Measurements from ENCODE around the gene KMT5B.

The KMT5B gene

DNA sequence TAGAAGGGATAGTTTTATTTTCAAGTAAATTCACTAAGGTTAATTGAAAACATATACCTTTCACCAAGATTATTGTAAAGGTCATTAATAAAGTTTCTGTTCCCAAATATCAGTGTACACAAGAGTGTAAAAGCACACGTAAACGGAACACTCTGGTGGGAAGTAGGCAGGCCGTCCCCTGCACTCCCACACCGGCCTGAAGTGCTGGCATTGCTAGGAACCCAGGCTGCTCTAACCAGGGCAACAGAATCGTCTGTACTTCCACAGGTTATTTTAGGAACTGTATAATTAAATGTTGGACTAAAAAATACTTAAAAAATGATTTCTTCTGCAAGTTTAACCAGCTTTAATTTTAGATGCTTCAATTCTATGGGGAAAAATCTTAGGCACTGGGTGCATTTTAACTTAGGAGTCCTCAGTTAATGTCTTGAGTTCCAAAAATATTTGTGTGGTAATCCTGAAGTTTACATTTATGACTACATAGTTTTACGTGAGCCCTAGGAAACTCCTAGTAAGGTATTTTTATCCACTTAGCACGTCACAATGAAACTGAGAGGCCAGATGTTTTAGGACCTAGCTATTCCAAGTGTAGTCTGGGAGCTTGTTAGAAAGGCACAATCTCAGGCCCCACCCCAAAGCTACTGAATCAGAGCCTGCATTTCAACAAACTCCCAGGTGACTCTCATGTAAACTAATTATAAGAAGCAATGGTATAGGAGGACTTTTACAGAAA is 31.2 kb downstream of the KMT5B start:
- peak; percentile 36 for DNase-seq (ENCODE audit: low read depth)

DNA sequence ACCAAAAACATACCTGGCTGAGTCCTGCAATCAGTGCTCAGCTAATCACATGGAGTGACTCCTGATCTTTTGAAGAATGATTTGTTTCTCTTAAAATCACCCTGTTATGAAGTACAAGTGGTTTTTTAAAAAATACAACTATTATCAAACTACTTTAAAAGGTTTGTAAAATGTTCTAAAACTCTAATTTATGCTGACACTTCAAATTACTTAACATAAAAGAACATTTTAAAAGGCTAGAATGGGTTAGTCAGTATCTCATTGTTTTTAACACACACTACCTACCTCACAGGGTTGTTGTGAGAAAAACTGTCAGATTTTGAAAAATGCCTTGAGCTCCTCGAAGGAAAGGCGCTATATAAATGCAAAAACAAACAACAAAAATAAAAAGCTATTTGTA is 33.2 kb downstream of the KMT5B start:
- DNase-seq (ENCODE audit: low read depth) = no peak

DNA sequence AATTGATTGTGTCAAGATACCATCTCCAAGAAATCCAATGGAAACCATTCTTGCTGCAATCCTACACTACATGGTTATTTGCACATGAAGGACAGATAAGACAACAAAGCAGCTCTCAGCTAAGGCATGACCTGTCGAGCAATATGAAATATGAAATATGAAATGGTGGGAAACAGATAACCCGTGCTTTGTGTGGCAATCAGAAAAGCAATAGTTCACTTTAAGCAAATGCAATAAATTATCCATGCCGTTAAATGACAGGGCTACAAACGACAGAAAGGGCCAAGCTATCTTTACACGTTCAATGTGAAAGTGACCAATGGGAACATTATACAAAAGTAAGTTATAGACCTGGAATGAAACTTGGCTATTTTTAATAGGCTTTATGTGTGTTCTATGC is 35.2 kb downstream of the KMT5B start:
- DNase-seq (ENCODE audit: low read depth) = no peak

DNA sequence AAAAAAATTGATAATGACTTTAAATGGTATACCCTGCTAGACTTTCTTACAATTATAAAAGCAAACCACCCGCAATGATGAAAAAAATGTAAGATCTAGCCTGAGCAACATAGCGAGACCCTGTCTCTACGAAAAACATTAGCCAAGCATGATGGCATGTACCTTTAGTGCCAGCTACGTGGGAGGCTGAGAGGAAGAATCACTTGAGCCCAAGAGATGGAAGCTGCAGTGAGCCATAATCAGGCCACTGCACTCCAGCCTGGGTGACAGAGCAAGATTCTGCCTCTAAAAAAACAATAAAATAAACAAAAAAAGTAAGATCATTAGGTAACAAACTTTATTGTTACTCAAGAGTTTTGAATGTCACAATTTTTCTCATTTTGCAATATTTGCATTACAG is 39.2 kb downstream of the KMT5B start:
- no peak for DNase-seq (ENCODE audit: low read depth)

DNA sequence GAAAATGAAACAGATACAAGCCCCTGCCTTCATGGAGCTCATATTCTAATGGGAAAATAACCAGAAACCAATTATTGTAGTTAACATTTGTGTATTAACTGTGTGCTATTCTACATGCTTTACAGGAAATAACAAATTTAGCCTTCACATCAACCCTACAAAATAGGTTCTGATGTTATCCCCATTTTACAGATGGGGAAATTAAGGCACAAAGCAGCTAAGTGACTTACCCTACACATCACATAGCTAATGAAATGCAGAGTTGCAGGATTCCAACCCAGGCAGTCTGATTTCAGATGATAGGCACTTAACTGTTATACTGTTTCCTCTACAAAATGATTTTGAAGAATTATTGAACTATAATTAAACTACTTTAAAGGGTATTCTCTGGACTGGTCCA is 43.7 kb downstream of the KMT5B start:
- no peak for DNase-seq (ENCODE audit: low read depth)

DNA sequence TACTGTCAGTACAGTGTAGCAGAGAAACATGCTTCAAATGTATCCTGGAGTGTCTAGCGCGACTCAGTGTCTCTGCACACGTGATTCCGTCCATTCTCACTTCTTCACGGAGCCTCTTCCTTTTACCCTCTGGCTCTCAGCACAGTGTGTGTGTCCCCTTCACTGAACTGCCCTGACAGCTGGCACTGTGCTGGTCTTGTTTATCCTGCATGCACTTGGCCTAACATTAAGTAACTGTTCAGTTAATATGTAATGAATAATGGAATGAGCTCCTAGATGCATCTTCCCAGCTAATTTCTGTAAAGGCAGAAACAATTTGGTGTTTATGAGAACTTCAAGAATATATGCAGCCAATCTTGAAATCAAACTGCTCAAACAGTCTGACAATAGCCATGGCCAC is 44.4 kb downstream of the KMT5B start:
- DNase-seq (ENCODE audit: low read depth) = no peak

DNA sequence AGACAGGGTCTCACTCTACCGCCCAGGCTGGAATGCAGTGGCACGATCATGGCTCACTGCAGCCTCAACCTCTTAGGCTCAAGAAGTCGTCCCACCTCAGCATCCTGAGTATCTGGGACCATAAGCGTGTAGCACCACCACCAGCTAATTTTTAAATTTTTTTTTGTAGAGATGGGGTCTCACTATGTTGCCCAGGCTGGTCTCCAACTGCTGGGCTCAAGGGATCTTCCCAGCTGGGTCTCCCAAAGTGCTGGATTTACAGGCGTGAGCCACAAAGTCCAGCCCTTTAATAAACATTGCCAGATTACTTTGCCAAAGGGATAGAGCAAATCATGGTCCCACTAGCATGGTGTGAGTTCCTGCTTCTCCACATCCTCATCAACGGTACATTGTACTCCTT is 45.6 kb downstream of the KMT5B start:
- no peak for DNase-seq (ENCODE audit: low read depth)

DNA sequence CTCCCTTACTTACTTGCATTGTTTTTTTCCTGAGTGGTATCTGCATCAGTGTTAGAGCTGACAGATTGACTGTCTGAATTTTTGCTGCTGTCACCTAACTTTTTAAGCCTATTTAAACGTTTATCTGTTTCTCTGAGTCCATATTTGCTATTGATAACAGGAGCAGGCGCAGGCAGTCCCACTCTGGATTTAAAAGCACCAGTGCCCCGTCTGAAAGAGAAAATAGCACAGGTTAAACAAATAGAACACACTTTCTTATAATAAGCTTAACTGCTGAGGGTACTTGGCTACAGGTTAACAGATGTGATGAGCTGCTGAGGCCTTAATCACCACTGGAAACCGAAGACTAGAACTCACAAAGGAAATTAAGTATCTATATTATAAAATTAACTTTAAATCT is 46.1 kb downstream of the KMT5B start:
- no peak for DNase-seq (ENCODE audit: low read depth)

DNA sequence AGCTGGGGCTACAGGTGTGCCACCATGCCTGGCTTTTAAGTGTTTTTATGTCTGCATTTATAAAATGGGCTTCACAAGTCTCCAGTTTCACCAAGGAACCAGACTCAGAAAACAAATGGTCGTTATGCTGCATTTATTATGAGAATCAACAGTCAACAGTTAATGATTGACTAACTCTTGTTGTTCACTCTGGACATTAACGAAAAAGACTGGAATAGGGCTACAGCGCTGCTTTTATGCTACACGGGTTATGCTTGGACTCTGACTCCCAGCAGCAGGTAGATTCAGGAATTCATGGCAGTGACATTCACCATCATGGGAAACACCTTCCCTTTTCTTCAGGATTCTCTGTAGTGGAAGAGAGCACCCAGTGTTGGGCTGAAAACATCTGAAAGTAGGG is 47.5 kb downstream of the KMT5B start:
- no peak for DNase-seq (ENCODE audit: low read depth)

DNA sequence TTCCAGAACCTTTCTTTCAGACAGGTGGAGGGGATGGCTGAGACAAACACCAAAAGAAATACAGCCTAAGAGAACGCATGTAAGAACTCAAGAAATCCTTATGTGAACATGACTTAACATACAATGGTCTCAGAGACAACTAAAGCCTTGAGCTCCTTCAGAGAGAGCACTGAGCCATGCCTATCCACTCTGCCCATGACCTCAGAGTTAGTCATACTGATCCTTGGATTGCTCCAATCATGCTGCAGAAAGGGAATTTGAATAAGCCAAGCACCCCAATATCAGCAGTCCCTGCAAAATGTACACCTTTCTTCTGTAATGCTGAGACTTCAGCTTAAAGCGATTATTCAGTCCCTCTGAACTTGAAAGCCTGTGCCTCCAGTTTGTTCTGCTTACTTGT is 48.7 kb downstream of the KMT5B start:
- peak; percentile 68 for DNase-seq (ENCODE audit: low read depth)

DNA sequence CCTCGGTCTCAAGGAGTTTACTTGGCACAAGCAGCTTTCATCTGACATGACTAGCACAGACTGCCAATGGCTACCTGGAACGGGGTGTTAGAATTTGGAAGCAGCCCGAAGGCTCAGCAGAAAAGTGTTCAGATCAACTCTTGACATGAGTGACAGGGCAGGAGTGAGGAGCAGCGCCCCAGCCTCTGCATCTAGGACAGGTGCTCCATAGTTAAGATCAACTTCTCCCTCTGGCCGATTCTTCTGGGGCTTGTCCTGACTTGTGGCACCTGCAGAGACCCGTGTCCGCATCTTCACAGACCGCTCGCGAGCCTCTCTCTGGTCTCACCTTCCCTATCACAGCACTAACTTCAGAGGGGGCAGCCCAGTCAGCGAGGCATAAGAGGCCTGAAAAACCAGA is 49.4 kb downstream of the KMT5B start:
- no peak for DNase-seq (ENCODE audit: low read depth)

DNA sequence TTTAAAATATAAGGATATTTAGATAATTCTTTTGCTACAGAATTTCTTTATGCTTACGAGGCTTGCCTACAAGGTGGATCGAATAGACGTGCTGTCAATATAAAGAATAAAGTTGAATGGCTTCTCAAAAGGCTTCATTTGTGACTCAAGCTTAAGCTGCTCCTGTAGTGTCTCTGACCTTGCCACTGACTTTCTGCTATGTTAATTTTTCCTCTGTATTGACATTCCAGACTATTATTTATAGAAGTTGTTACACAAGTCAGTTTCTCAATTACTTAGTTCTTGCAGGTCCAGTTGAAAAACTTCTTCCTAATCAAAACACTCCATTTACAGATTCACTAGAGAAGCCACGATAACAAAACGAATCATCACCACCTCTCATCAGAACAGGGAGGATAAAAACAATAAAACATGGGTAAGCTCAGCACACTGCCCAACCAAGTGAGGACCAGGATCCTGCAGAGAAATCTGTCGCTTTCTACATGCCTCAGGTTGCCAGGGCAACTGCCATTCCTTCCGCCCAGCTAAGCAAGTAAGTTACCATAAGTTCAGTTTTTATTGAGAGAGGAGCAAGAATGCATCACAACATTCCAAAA is 52.9 kb downstream of the KMT5B start:
- DNase-seq (ENCODE audit: low read depth) = peak; percentile 37

DNA sequence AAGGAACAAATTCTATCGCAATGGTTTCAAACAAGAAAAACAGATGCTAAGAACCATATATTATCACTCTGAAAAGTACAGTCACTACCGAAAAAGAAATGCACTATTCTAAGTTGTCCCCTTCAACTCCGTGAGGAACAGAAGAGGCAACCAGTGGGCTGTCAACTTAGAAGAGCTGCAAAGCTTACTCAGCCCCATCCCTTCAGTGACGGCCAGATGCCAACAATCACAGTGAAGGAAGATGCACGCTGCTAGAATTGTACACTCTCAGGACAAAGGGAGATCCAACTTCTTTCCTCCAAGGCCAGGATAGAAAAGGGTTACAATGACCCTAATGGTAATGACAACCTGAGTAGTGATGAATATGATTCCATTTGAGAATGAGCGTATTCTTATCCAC is 53.4 kb downstream of the KMT5B start:
- no peak for DNase-seq (ENCODE audit: low read depth)

DNA sequence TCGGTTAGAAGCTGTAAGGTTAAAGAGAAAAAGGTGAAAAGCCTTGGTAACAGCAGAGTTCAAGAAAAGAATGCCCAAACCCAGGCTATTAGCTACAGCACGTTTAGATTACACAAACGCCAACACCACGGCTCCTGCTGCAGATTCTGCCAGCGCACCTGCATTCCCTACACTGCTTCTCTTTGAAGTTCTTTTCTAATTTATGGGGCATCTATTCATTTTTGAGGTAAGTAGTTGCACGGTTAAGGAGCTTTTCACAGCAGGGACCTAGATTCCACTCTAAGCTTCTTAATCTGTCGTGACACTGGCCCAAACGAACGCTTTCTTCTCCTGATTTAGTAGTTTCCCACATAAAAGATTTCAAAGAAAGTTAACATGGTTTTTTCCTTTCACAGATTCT is 53.9 kb downstream of the KMT5B start:
- DNase-seq (ENCODE audit: low read depth) = no peak

DNA sequence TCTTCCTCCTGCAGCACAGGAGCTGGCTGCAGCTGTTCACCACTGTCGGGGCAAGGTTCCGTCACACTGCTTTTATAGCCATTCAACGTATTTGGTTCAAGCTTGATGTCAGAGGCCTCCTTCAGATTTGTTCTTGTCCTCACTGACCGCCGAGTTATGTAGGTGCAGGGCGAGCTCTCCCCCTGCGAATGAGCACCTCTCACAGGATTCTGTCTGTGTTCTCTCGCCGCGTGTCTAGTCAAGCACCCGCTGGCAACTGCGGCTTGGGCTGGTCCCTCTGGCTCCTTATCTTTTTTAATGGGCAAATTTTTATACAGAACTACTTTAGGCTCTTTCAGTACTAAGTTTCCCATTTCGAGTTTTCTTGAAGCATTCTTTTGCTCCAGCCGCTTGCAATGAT is 54.5 kb downstream of the KMT5B start:
- no peak for DNase-seq (ENCODE audit: low read depth)

DNA sequence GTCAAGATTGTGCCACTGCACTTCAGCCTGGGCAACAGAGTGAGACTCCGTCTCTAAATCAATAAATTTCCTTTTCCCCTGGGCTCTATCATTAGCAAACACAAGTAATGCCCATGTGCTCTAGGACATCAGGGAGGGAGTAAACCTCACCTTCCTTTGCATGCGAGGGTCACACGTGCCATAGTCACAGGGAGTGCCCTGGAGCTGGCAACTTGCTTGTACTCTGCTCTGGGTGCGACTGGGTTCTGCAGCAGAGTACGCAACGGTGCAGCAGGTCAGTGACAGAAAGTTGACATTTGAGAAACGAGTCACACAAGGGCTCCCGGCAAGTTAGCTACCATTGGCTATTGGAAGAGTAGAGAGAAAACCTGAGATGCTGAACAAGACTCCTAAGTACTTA is 59.4 kb downstream of the KMT5B start:
- no peak for DNase-seq (ENCODE audit: low read depth)

DNA sequence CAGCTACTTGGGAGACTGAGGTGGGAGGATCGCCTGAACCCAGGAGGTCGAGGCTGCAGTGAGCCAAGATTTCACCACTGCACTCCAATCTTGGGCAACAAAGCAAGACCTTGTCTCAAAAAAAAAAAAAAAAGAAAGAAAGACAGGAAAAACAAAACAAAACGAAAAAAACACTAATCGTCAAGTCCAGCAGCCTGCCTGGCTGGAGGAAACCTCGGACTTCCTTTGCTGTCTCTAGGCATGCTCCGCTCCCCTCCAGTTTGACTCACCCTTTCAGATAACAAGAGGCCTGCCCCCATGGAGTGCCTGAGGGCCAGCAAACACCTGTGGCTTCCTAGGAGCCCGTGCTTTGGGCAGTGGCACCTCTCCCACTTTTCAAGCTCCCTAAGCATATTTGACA is 63.1 kb downstream of the KMT5B start:
- DNase-seq (ENCODE audit: low read depth) = peak; percentile 82

DNA sequence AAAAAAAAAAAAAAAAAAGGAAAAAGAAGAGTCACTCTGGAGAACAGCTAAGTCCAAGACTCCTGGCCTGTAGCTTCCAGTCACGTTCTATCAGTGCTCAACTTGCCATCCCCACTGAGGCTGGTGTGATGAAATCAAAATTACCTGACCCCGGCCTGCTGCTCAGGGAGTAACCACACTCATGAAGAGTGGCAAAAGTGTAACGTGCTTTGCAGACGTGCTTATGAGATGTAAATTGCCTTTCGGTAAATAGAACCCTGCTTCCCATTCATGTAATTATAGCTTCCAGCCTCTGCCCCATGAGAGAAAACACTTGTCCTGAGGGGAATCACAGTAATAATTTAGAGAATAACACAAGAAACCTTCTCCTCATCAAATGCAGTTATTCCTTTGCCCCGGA is 63.7 kb downstream of the KMT5B start:
- DNase-seq (ENCODE audit: low read depth) = no peak

DNA sequence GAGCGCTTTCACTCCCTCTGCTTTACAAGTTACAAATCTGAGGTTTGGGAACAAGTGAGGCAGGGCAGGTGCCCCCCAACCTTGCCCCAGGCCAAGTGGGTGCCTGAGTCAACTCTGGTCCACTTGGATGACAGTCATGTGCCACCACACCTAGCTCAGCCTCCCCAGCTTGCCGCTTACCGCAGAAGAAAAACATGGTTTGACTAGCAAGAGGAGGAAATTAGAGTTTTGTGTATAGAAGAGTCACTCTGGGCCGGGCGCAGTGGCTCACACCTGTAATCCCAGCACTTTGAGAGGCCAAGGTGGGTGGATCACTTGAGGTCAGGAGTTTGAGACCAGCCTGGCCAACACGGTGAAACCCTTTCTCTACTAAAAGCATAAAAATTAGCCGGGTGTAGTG is 64.2 kb downstream of the KMT5B start:
- no peak for DNase-seq (ENCODE audit: low read depth)

DNA sequence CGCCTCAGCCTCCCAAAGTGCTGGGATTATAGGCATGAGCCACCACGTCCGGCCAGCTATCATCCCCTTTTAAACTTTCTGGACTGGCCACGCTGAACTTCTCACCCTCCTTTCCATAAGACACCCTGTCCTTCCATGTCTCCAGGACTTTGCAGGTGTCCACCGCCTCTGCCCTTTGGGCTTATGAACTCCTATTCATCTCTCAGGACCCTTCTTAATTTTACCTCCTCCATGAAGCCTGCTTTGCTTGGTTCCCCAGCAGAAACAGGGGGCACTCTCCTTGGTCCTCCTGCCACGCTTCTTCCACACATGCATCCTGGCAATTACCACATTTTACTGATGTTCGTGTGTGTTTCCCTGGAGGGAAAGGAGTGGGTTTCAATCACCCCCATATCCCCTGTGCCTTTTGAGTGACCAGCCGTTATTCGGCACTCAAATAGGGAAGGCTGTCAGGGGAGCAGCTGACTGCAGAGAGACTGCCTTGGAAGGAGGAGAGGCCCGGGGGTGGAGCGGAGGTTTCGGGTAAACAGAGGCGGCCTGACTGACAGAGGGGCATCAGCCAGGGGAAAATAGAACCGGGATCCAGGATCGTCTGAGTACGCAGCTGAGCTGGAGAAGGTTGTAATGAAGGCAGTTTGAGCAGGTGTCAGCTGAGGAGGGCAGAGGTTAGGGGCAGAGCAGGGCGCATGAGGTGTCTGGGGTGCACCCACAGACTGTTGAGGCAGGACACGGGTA is 64.9 kb downstream of the KMT5B start:
- DNase-seq (ENCODE audit: low read depth) = no peak

DNA sequence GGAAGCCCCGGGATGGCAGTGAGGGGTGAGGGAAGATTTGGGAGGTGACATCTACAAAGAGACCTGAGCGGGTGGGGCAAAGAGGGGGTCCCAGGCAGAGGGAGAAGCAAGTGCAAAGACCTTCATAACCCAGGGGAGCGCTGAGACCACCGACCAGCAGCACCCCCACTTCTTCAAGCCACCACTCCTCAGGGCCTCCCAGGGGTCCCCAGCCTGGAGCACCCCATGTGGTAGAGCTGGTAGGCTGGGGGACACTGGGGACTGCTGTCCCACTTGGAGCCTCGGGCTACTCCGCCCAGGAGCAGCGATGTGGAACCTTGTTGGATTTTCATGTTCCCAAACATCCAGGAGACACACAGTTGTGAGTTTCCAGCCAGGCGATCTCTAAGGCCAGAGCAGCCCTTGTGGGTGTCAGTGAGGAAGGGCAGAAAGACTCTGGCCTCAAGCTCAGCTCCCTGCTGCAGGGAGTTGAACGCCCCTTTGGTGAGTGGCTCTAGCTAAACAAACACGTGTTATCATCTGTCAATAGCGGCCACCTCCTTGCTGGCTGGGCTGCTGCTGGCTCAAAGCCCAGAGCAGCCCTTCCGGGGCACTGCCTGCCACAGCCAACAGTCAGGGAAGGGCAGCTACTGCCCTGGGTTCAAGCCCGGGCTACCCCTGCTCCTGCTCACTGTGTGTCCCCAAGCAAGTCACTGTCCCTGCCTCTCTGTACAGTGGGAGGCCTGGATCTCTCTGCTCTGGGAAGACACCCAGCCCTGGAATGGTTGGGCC is 66.2 kb downstream of the KMT5B start:
- DNase-seq (ENCODE audit: low read depth) = peak; percentile 32

DNA sequence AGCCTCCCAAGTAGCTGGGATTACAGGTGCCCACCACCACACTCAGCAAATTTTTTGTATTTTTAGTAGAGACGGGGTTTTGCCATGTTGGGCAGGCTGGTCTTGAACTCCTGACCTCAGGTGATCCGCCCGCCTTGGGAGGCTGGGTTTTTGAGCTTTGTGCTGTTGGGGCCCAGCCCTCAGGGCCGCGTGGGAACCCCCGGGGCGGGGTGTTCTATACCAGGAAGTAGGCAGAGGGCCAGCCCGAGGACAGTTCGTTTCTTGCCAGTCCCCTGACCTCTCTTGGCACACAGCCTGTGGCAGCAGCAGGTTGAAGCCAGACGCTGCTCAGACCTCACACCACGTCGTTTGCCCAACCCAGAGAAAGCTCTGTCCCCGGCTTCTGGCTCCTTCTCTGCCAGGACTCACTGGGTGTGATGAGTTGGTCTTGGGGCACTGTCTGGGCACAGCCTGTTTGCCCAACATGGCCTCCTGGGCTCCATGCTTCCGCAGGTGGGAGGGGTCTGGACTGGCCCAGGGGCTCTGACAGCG is 67.0 kb downstream of the KMT5B start:
- DNase-seq (ENCODE audit: low read depth) = no peak
